Measurements from ENCODE around the gene SYNGR4.
"Not testable (repeated sequence)": the region's sequence is repeated elsewhere in the genome, so short reads cannot be mapped to it uniquely, and the experiment has no call there.

Gene SYNGR4

GRCh38 chr19:48363810-48364597, at the start of gene SYNGR4, which contains the start of gene TMEM143:
TSS of gene SYNGR4 (plus strand) at chr19:48364367. CDS start at chr19:48365843, 1,476 bp downstream.
TSS of gene TMEM143 (minus strand) at chr19:48363940. CDS start at chr19:48363920, 20 bp downstream.
- peak; percentile 95 for DNase-seq (ENCODE audit: low read depth)

- no peak for DNase-seq (ENCODE audit: low read depth)
These were observed 48.5 kb upstream of the SYNGR4 start for GRCh38 chr19:48315712-48316111.

- not testable (repeated sequence) for DNase-seq (ENCODE audit: low read depth)
These were observed 46.5 kb upstream of the SYNGR4 start for GRCh38 chr19:48317708-48317960.

GRCh38 chr19:48318286-48318987, 45.7 kb upstream of the SYNGR4 start:
- no peak for DNase-seq (ENCODE audit: low read depth)

GRCh38 chr19:48319647-48320541, 44.3 kb upstream of the SYNGR4 start:
- peak; percentile 80 for DNase-seq (ENCODE audit: low read depth)

- peak; percentile 98 for DNase-seq (ENCODE audit: low read depth)
These were observed 42.9 kb upstream of the SYNGR4 start for GRCh38 chr19:48321372-48321621.

- peak; percentile 100 for DNase-seq (ENCODE audit: low read depth)
These were observed 42.3 kb upstream of the SYNGR4 start for GRCh38 chr19:48321622-48322591.

GRCh38 chr19:48325265-48325910, 38.8 kb upstream of the SYNGR4 start, which contains the start of gene EMP3:
TSS of gene EMP3 (plus strand) at chr19:48325552. CDS start at chr19:48326845, 1,293 bp downstream.
- peak; percentile 81 for DNase-seq (ENCODE audit: low read depth)

GRCh38 chr19:48329167-48329891, 34.8 kb upstream of the SYNGR4 start:
- peak; percentile 31 for DNase-seq (ENCODE audit: low read depth)

GRCh38 chr19:48330012-48330681, 34.0 kb upstream of the SYNGR4 start:
- peak; percentile 67 for DNase-seq (ENCODE audit: low read depth)

- DNase-seq (ENCODE audit: low read depth) = no peak
These were observed 31.9 kb upstream of the SYNGR4 start for GRCh38 chr19:48332351-48332661.

GRCh38 chr19:48332662-48333466, 31.3 kb upstream of the SYNGR4 start:
- DNase-seq (ENCODE audit: low read depth) = peak; percentile 88

GRCh38 chr19:48333467-48334384, 30.4 kb upstream of the SYNGR4 start:
- DNase-seq (ENCODE audit: low read depth) = peak; percentile 92

- DNase-seq (ENCODE audit: low read depth) = no peak
These were observed 25.9 kb upstream of the SYNGR4 start for GRCh38 chr19:48338253-48338755.

GRCh38 chr19:48338802-48339503, 25.2 kb upstream of the SYNGR4 start:
- DNase-seq (ENCODE audit: low read depth) = no peak

- no peak for DNase-seq (ENCODE audit: low read depth)
These were observed 23.2 kb upstream of the SYNGR4 start for GRCh38 chr19:48340995-48341394.
